Measurements from ENCODE around the gene STON1.
"Not testable (repeated sequence)": the region's sequence is repeated elsewhere in the genome, so short reads cannot be mapped to it uniquely, and the experiment has no call there.

Gene STON1

DNA sequence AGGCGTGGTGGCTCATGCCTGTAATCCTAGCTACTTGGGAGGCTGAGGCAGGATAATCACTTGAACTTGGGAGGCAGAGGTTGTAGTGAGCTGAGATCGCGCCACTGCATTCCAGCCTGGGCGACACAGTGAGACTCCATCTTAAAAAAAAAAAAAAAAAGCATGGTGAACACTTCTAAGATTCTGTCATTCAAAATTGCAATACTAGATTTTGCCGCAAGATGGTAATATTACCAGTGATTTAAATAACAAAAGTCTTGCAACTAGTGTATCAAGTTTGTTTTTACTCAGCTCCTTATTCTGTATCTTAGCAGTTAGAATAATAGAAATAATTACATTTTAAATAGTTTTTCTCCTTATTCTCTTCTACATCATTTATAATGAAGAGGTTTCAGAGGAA lies 92.7 kb downstream of the STON1 start:
- not testable (repeated sequence) for DNase-seq

GRCh38 chr2:48624696-48625095 lies 94.7 kb downstream of the STON1 start:
- no peak for DNase-seq

DNA sequence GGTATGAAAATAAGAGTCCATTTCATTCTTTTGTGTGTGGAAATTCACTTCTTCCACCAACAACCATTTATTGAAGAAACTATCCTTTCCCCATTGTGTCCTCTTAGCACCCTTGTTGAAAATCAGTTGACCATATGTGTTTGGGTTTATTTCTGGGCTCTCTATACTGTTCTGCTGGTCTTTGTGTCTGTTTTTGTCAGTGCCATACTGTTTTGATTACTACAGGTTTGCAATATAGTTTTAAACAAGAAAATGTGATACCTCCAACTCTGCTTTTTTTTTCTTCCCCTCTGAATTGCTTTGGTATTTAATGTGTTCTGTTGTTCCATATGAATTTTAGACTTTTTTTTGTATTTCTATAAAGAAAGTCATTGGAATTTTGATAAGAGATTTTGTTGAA lies 96.1 kb downstream of the STON1 start:
- no peak for DNase-seq

DNA sequence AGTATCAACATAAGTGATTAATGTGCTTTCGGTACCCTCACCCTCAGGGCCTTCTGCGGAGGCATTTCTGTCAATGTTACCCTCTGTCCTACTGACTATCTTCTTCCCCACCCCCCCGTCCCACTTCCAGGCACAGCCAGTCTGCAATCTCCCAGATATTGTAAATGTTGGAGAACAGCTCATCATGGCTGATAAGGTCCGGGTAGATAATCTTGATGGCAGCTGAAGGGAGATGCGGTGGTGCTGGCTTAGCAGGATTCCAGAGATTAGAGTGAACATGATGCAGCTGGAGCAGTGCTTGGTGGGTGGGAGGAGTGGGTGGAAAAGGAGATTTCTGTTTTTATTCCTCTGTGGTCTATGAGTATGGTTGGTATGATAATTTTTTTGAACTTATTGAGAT lies 103.2 kb downstream of the STON1 start:
- no peak for DNase-seq

GRCh38 chr2:48635786-48636185 lies 105.8 kb downstream of the STON1 start:
- no peak for DNase-seq

DNA sequence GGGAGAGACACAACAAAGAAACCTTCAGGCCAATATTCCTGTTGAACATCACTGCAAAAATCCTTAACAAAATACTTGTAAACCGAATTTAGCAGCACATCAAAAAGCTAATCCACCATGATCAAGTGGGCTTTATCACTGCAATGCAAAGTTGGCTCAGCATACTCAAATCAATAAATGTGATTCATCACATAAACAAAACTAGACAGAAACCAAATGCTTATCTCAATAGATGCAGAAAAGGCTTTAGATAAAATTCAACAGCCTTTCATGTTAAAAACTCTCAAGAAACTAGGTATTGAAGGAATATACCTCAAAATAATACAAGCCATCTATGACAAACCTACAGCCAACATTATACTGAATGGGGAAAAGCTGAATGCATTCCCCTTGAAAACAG lies 108.3 kb downstream of the STON1 start:
- no peak for DNase-seq
